Keratinocyte (primary cell): Measurements from ENCODE around the gene MARCOL.
"Not testable (repeated sequence)": the region's sequence is repeated elsewhere in the genome, so short reads cannot be mapped to it uniquely, and the experiment has no call there.

Experiments used
- EZH2 ChIP-seq: IDR thresholded peaks from one replicate; pipeline ENCODE4 v1.6.1; 2012; ENCODE audit warnings: inconsistent platforms, mild to moderate bottlenecking, low read length, moderate library complexity
- TF ChIP-seq, protein P1 (sequence below), 3 experiments: IDR thresholded peaks in 1 of 3; conservative IDR thresholded peaks in 1 of 3; optimal IDR thresholded peaks in 1 of 3; 2 replicates in 2 of 3; 3 replicates in 1 of 3; pipeline versions ENCODE3 to v1.5.1; 2011; ENCODE audit warnings: low read length in 3 of 3, mild to moderate bottlenecking in 3 of 3, moderate library complexity in 2 of 3, control low read depth in 1 of 3, inconsistent platforms in 1 of 3; ENCODE audit not compliant: insufficient read depth in 2 of 3; ENCODE audit errors: extremely low read depth in 1 of 3

DNA sequence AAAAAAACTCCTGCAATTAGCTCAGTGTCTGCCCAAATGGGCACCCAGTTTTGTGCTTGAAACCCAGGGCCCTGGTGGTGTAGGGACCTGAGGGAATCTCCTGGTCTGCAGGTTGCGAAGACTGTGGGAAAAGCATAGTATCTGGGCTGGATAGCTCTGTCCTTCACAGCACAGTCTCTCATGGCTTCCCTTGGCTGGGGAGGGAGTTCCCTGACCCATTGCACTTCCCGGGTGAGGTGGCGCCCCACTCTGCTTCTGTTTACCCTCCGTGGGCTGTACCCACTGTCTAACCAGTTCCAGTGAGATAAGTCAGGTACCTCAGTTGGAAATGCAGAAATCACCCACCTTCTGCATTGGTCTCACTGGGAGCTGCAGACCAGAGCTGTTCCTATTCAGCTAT lies 43.0 kb downstream of the MARCOL start:
- TF ChIP-seq, protein P1, sequence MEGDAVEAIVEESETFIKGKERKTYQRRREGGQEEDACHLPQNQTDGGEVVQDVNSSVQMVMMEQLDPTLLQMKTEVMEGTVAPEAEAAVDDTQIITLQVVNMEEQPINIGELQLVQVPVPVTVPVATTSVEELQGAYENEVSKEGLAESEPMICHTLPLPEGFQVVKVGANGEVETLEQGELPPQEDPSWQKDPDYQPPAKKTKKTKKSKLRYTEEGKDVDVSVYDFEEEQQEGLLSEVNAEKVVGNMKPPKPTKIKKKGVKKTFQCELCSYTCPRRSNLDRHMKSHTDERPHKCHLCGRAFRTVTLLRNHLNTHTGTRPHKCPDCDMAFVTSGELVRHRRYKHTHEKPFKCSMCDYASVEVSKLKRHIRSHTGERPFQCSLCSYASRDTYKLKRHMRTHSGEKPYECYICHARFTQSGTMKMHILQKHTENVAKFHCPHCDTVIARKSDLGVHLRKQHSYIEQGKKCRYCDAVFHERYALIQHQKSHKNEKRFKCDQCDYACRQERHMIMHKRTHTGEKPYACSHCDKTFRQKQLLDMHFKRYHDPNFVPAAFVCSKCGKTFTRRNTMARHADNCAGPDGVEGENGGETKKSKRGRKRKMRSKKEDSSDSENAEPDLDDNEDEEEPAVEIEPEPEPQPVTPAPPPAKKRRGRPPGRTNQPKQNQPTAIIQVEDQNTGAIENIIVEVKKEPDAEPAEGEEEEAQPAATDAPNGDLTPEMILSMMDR (optimal IDR thresholded peaks at IDR 0.05 in 1 of 3, IDR thresholded peaks at IDR 0.05 in 1 of 3, conservative IDR thresholded peaks at IDR 0.05 in 1 of 3; ENCODE audit: extremely low read depth in 1 of 3, insufficient read depth in 2 of 3, low read length in 3 of 3) = not testable (repeated sequence)
- not testable (repeated sequence) for TF ChIP-seq EZH2
